Right renal cortex interstitium (tissue), 3 donors: ENCODE data around the gene WNT9B. TPM values are rescaled to one million over a fixed set of nuclear protein-coding genes. Genes with fewer than 3 reads are reported as not detected.

Experiments
- DNase-seq, 3 donors: peaks; one replicate each; pipeline ENCODE4 v3.0.0-alpha.2; 2013; ENCODE audit warnings: low read depth in 3 of 3, low spot score in 2 of 3
- polyA plus RNA-seq, 3 donors: library from polyadenylated mRNA; unstranded; fragments of 120-200 nt; gene quantifications; one replicate each; pipeline ENCODE4 v1.2.1, GENCODE V29; 2013; ENCODE audit not compliant: insufficient read length in 3 of 3

Gene WNT9B
- polyA plus RNA-seq, 3 donors = 9.1 to 15.6 (median 9.4) TPM

GRCh38 chr17:46853896-46854444 is 2.6 kb downstream of the WNT9B start:
- no peak for DNase-seq

GRCh38 chr17:46854515-46854914 is 3.1 kb downstream of the WNT9B start:
- DNase-seq = no peak

DNA sequence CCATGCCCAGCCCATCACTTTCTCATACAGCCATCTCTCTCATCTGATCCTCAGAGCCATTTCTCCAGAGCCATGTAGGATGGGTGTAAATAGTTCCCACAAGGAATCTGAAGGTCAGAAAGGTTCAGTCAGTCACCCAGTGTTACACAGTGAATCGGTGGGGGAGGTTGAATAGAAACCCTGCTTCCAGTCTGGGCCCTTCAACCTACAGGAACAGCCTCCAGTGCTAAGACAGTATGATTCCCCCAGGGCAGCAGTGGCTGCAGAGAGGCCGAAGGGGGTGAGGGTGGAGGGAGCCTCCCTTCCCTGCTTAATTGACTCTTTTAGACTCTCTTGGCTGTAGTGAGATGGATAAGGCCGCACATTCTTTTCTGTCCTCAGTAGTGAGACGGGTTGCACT is 3.6 kb downstream of the WNT9B start:
- no peak for DNase-seq

DNA sequence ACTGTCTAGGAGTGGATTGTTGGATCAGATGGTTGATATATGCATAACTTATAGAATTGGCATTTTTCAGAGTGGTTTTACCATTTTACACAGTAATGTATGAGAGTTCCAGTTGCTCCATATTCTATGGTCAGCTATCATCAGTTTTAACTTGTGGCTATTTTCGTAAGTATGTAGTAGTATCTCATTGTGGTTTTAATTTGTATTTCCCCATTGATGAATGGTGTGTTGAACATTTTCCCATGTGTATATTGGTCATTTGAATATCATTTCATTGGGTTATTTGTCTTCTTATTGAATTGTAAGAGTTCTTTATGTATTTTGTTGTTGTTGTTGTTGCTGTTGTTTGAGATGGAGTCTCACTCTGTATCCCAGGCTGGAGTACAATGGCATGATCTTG is 6.2 kb downstream of the WNT9B start:
- no peak for DNase-seq

GRCh38 chr17:46859996-46860395 is 8.6 kb downstream of the WNT9B start:
- DNase-seq = no peak

DNA sequence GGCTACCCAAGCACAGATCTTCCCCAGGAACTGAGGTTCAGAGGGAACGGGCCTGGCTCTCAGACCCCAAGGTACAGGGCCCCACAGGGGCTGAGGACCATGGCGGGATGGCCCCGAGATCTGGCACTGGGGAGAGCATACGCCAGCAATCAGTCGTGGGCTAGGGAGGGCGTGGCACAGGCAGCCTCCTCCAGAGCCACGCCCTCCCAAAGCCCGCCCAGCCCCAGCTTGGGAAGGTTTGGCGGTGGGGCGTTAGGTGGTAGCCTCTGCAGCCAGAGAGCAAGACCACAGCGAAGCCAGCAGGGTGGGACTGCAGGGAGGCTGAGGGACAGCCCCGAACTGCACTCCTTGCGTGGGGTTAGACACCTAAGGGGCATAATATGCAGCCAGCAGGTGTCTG is 11.6 kb downstream of the WNT9B start:
- no peak for DNase-seq

DNA sequence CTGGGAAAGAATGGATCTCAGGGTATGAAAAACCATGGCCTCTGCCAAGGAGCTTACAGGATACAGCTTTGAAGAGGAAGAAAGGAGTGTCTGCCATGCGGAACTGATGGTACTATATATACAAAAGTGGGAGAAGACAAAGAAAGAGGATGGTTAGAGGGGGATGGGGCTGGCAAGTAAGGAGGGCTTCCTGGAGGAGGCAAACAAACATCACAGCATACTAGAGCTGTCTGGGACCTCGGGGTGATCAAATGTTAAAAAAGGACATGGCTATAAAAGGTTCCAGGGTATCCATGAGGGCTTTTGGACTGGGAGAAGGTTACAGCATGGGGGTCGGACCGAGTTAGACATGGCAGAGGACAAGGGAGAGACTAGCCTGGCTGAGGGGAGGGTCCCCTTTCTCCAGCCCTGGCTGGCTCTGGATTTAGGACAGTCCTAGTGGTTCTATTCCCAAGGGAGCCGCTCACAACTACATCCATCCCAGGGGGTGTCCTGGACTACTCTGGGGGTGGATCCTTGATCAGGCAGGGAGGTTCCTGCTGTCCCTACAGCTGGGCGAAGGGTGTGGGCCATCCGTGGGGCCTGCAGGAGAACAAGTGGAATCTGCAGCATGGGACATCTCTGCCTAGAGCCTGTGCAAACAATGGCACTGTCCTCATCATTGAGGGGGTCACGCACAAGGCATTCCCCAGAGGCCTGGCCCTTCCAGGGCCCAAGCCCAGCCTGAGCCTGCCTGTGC is 12.2 kb downstream of the WNT9B start:
- no peak for DNase-seq

- no peak for DNase-seq
Measured at GRCh38 chr17:46865100-46865499, 13.7 kb downstream of the WNT9B start.

GRCh38 chr17:46866325-46866724 is 14.9 kb downstream of the WNT9B start:
- no peak for DNase-seq

GRCh38 chr17:46866747-46867146 is 15.4 kb downstream of the WNT9B start:
- no peak for DNase-seq

DNA sequence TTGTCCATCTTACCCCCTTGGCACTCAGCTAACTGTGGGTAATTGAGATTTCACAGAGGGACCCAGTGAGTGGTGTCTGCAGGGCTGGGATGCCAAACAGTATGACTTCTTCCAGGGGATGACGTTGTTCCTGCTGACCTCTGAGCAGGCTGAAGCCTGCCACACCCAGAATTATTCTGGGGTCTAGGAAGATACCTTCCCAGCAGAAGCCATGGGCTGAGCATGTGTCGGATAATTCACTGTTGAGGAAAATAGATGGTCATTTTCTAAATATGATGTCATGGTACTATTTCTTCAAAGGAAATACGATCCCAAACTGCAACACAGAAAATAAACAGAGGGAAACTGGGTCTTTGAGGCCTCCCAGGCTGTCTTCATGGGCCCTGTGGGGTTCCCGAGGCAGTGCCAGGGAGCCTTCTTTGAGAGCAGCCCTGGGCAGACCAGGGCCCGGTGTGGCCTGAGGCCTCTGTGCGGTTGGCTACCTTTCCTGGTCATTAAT is 17.4 kb downstream of the WNT9B start:
- DNase-seq = no peak

DNA sequence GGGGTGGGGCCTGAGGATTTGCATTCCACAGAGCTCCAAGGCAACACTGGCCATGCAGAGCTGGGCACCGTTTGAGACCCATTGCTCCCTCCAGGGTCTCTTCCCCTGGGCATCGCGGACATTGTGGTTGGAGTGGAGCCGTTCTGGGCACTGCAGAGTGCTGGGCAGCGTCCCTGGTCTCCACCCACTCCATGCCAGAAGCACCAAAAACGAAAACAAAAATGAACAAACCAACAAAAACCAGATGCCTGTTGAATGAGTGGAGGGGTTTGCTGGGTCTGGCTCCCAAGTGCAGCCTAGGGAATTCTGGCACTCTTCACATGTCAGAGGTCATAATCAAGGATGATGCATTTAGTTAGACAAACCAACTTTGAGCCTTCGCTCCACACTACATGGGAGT is 17.9 kb downstream of the WNT9B start:
- no peak for DNase-seq

DNA sequence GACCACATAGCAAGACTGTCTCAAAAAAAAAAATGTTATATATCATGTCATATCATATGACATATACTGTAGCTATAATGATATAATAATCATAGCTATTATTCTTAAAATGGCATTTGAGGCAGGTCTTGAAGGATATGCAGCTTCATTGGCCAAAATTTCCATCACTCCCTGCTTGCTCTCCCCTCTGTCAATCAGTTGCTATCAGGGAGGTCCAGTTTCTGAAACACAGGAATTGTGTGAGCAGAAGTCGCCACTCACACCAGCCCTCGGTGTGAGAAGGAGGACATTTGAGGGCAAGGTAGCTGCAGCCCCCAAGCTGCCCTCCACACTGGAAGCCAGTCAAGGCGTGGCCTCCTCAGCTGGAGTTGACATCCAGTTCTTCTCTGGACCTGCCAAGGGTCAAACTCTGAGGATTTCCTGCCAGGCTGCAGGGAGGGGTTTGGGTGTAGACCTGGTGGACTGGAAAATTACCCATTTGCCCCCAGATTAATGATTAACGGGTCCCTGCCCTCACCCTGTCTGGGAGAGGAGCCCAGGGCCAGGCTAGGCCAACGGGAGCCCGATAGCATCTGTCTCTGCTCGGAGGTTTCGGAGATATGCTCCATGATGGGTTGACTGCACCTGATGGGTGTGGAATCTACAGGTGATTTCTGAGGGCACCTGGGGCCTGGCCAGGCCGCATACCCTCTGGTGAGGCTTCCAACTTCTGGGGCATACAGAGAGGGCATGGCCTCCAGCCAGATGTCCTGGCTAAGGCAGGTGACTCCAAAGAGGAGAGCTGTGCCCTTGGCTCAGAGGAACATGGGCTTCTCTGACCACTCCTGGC is 18.8 kb downstream of the WNT9B start:
- DNase-seq = no peak

GRCh38 chr17:46872421-46872820 is 21.0 kb downstream of the WNT9B start:
- DNase-seq = no peak

DNA sequence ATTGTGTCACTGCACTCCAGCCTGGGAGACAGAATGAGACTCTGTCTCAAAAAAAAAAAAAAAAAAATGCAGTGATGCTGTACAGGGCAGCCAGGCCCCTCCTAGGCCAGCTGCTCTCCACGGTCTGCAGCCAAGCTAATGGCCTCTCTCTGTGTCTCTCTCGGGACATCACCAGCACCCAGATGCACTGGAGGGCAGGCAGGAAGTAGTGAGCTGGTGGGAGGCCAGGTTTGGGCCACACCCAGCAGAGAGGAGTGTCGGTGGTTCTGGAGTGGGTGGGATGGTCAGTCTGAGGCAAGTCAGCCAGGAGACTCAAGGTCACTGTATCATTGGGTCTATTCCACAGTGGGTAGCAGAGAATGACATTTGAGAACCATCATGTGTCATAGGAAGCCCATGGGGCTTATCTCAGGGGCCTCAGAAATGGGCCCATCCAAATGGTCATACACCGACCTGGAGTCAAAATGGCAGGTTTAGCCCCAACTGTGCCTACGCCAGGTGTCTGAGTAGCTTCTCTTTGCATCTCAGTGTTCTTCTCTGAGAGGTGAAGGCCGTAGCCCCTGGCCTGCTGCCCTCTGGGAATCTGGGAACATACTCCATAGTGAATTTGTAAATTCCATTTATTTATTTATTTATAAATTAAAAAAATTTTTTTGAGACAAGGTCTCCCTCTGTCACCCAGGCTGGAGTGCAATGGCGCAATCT is 22.7 kb downstream of the WNT9B start:
- DNase-seq = no peak

- DNase-seq = no peak
Measured at GRCh38 chr17:46874906-46875305, 23.5 kb downstream of the WNT9B start.

- DNase-seq = no peak
Measured at GRCh38 chr17:46875849-46876352, 24.5 kb downstream of the WNT9B start.

GRCh38 chr17:46876353-46876887 is 25.0 kb downstream of the WNT9B start:
- no peak for DNase-seq

DNA sequence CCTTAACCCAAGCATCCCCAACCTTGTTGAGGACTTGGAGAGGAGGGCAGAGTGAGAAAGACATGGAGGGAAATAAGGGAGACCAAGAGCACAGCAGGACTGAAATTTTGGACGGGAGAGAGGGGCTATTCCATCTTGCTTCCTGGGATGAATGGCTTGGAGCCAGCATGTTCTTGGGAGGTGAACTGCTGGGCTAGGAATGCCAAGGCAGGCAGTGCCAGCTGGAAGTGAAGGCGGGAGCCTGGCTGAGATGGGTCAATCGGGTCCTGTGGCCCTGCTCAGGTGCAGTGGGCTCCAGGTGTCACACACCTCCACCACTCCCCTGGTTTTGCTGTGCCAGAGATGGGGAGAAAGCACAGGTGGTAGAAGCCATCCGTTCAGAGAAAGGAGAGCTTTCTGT is 25.5 kb downstream of the WNT9B start:
- DNase-seq = no peak

DNA sequence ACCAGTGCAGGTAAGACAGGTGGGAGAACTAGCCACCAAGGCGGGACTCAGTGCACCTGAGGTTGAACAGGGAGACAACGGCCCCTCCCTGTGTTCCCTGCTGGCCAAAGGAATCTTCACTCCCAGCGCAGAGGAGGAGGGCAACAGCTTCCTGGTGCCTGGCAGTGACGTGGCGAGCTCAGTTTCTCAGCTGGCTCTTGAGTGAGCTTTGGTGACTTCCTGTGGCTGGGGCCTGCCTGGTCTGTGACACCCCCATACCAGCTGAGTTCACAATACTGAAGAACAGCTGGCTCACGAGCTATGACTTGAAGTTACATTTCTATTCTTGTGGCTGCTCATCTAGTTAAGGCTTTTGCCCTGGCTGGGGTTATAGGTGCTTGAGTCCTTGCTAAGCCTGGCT is 26.1 kb downstream of the WNT9B start:
- DNase-seq = no peak

- DNase-seq = no peak
Measured at GRCh38 chr17:46878055-46878454, 26.7 kb downstream of the WNT9B start.
